PC-3 (cell line): ENCODE results near the gene GFAP. TPM values are rescaled to one million over a fixed set of nuclear protein-coding genes. Genes with fewer than 3 reads are reported as not detected.

Experiments used
- ATAC-seq: fragments of 200-7000 bp; cut with Tn5 transposase; 2 replicates; pipeline ENCODE4 v1.9.1; 2020; ENCODE audit warnings: mild to moderate bottlenecking, moderate library complexity
- BruUV-seq: library from RNA; stranded (reverse); fragments of 400-500 nt; replicated peaks from 2 replicates; lab custom pipeline; 2021; lab: Mats Ljungman, UMichigan
- CTCF ChIA-PET: fragments of 300-600 bp; sonication (Branson Sonifier 250); formaldehyde crosslinking; loops from one replicate; lab custom pipeline; 2022; ENCODE audit warnings: antibody characterized with exemption; lab: Charles Lee
- POLR2A ChIA-PET: fragments of 300-600 bp; sonication (Branson Sonifier 250); formaldehyde crosslinking; loops from one replicate; lab custom pipeline; 2022; ENCODE audit warnings: antibody characterized with exemption; ENCODE audit not compliant: unreplicated experiment; lab: Charles Lee
- DNase-seq: peaks from one replicate; pipeline ENCODE4 v3.0.0-alpha.2; 2015
- H2AFZ ChIP-seq: fragments of 300-600 bp; sonication (generic); 2 replicates; pipeline ENCODE4 v1.6.0; 2016; ENCODE audit warnings: antibody characterized with exemption, low read length
- H3F3A ChIP-seq: fragments of 300-600 bp; sonication (generic); one replicate; pipeline ENCODE4 v1.6.0; 2017; ENCODE audit warnings: antibody characterized with exemption, low read length, control low read depth, mild to moderate bottlenecking; ENCODE audit not compliant: unreplicated experiment
- H3K27ac ChIP-seq: fragments of 300-600 bp; sonication (generic); 2 replicates; pipeline ENCODE4 v1.5.1; 2016; ENCODE audit warnings: mild to moderate bottlenecking, low read length
- H3K27me3 ChIP-seq: fragments of 300-600 bp; sonication (generic); 2 replicates; pipeline ENCODE4 v1.6.1; 2016; ENCODE audit warnings: low read length, mixed read lengths
- H3K36me3 ChIP-seq: fragments of 300-600 bp; sonication (generic); 2 replicates; pipeline ENCODE4 v1.6.1; 2016; ENCODE audit warnings: low read depth, mixed run types, low read length, mixed read lengths
- H3K4me1 ChIP-seq: fragments of 300-600 bp; sonication (generic); 2 replicates; pipeline ENCODE4 v1.5.1; 2016; ENCODE audit warnings: low read length; ENCODE audit not compliant: insufficient read depth
- H3K4me2 ChIP-seq: fragments of 300-600 bp; sonication (generic); 2 replicates; pipeline ENCODE4 v1.6.0; 2016; ENCODE audit warnings: low read length
- H3K4me3 ChIP-seq: fragments of 300-600 bp; sonication (generic); 2 replicates; pipeline ENCODE4 v1.5.1; 2016; ENCODE audit warnings: mild to moderate bottlenecking, low read length, mixed read lengths
- H3K79me2 ChIP-seq: fragments of 300-600 bp; sonication (generic); 2 replicates; pipeline ENCODE4 v1.6.1; 2017; ENCODE audit warnings: low read length, mixed read lengths
- H3K9ac ChIP-seq: fragments of 300-600 bp; sonication (generic); 2 replicates; pipeline ENCODE4 v1.6.0; 2016; ENCODE audit warnings: mild to moderate bottlenecking, low read length
- H3K9me2 ChIP-seq: fragments of 300-600 bp; sonication (generic); replicated peaks from 2 replicates; pipeline ENCODE4 v1.6.1; 2016; ENCODE audit warnings: mixed run types, low read length, mixed read lengths
- H3K9me3 ChIP-seq: fragments of 300-600 bp; sonication (generic); 2 replicates; pipeline ENCODE4 v1.6.1; 2016; ENCODE audit warnings: low read length, mixed read lengths
- H4K20me1 ChIP-seq: fragments of 300-600 bp; sonication (generic); 2 replicates; pipeline ENCODE4 v1.6.1; 2016; ENCODE audit warnings: low read length, mixed read lengths
- CTCF ChIP-seq: fragments of 300-600 bp; sonication (generic); conservative IDR thresholded peaks from 2 replicates; pipeline ENCODE4 v1.5.1; 2017; ENCODE audit warnings: antibody characterized with exemption, low read depth, mild to moderate bottlenecking, low read length
- EZH2 ChIP-seq: fragments of 300-600 bp; sonication (generic); IDR thresholded peaks from one replicate; pipeline ENCODE4 v1.6.1; 2017; ENCODE audit warnings: antibody characterized with exemption, mild to moderate bottlenecking, low read length; ENCODE audit not compliant: unreplicated experiment
- EZH2phosphoT487 ChIP-seq: fragments of 300-600 bp; sonication (generic); IDR thresholded peaks from 2 replicates; pipeline ENCODE4 v1.6.1; 2018; ENCODE audit warnings: mild to moderate bottlenecking, antibody characterized with exemption, low read length, borderline replicate concordance
- intact Hi-C: fragments of 100-400 bp; cut with micrococcal nuclease; formaldehyde crosslinking; loops from 2 replicates; pipeline ENCODE4 v1.9.0; 2023
- total RNA-seq: library from RNA; depleted of rRNA; stranded (reverse); fragments of >200 nt; gene quantifications from 2 replicates; pipeline ENCODE4 v1.2.3, GENCODE V29; 2014

The GFAP gene
- total RNA-seq, 1 experiment from 2014 or later, result 0.29 TPM

GRCh38 chr17:44906010-44906646 is 9.2 kb downstream of the GFAP start:
- peak overlapping the region; percentile 73 for H3K9ac ChIP-seq
- ATAC-seq (peak; percentile 59), DNase-seq (peak; percentile 91)
- H3K27me3 ChIP-seq, result no peaks in the 10 kb centered on the region
- no peaks in the 10 kb centered on the region for H3K9me2 ChIP-seq
- H3K4me3 ChIP-seq, result no peak overlapping the region
- no peaks in the 10 kb centered on the region for H3K36me3 ChIP-seq
- intact Hi-C loops, result no loop called here
- no peaks in the 10 kb centered on the region for H3K9me3 ChIP-seq
- CTCF ChIA-PET, result no interaction called here
- no peaks in the 10 kb centered on the region for H4K20me1 ChIP-seq
- peaks cover 3% of the 10 kb centered on the region for H3F3A ChIP-seq
- POLR2A ChIA-PET, result no interaction called here
- peak overlapping the region; percentile 82 for H3K27ac ChIP-seq
- 0 out of 2 replicates have a peak overlapping the region, but pooled peaks have one; percentile 3 for H2AFZ ChIP-seq
- no peak for TF ChIP-seq CTCF
- BruUV-seq, result no TSS peak
- peak overlapping the region; percentile 64 for H3K4me2 ChIP-seq
- H3K79me2 ChIP-seq, result no peaks in the 10 kb centered on the region
- peaks cover 51% of the 10 kb centered on the region for H3K4me1 ChIP-seq

GRCh38 chr17:44905006-44906000 is 10.0 kb downstream of the GFAP start:
- Histone ChIP-seq H3K9me2 (no peaks in the 10 kb centered on the region), H3K9me3 (no peaks in the 10 kb centered on the region), H3F3A (peaks cover 4% of the 10 kb centered on the region), H2AFZ (no peak overlapping the region), H3K27me3 (no peaks in the 10 kb centered on the region), H3K79me2 (no peaks in the 10 kb centered on the region), H3K9ac (peak overlapping the region; percentile 73), H3K27ac (peak overlapping the region; percentile 82), H3K36me3 (no peaks in the 10 kb centered on the region), H3K4me2 (peak overlapping the region; percentile 64), H3K4me3 (no peak overlapping the region), H4K20me1 (no peaks in the 10 kb centered on the region), H3K4me1 (peaks cover 56% of the 10 kb centered on the region)
- CTCF ChIA-PET, result no interaction called here
- POLR2A ChIA-PET, result no interaction called here
- DNase-seq, result no peak
- ATAC-seq, result no peak
- no peak for TF ChIP-seq EZH2
- TF ChIP-seq CTCF, result no peak
- TF ChIP-seq EZH2phosphoT487, result no peak
- intact Hi-C loops, result no loop called here
- BruUV-seq, result no TSS peak
